Vagina (tissue), 2 donors: ENCODE results near the gene FBXW5.

ENCODE experiments used
- POLR2A ChIP-seq, 2 donors: fragments of 450-650 bp; IDR thresholded peaks; one replicate each; pipeline ENCODE4 v1.6.1; 2017; ENCODE audit warnings: antibody characterized with exemption in 2 of 2, mild to moderate bottlenecking in 2 of 2, moderate library complexity in 2 of 2
- TF ChIP-seq, protein P1 (sequence below), 3 experiments: fragments of 450-650 bp in 2 of 3; fragments of 200-600 bp in 1 of 3; sonication (generic) in 1 of 3; IDR thresholded peaks; one replicate each; pipeline ENCODE4 v1.5.1; 2017 to 2019; ENCODE audit warnings: antibody characterized with exemption in 3 of 3, mild to moderate bottlenecking in 2 of 3, moderate library complexity in 2 of 3

- TF ChIP-seq, protein P1, sequence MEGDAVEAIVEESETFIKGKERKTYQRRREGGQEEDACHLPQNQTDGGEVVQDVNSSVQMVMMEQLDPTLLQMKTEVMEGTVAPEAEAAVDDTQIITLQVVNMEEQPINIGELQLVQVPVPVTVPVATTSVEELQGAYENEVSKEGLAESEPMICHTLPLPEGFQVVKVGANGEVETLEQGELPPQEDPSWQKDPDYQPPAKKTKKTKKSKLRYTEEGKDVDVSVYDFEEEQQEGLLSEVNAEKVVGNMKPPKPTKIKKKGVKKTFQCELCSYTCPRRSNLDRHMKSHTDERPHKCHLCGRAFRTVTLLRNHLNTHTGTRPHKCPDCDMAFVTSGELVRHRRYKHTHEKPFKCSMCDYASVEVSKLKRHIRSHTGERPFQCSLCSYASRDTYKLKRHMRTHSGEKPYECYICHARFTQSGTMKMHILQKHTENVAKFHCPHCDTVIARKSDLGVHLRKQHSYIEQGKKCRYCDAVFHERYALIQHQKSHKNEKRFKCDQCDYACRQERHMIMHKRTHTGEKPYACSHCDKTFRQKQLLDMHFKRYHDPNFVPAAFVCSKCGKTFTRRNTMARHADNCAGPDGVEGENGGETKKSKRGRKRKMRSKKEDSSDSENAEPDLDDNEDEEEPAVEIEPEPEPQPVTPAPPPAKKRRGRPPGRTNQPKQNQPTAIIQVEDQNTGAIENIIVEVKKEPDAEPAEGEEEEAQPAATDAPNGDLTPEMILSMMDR (IDR thresholded peaks at IDR 0.05): no peak
- no peak for TF ChIP-seq POLR2A (IDR thresholded peaks at IDR 0.05)
These were observed 42.9 kb downstream of the FBXW5 start for GRCh38 chr9:136901516-136902258.
